Measurements from ENCODE around the gene KIRREL3. TPM values are rescaled to one million over a fixed set of nuclear protein-coding genes. Genes with fewer than 3 reads are reported as not detected.

The KIRREL3 gene
- total RNA-seq, 1 donor from 2014 or later, result 0.38 TPM

- no peak overlapping the region for H3K4me3 Mint-ChIP-seq (ENCODE audit: unreplicated experiment)
- no peak for TF ChIP-seq CTCF (IDR thresholded peaks at IDR 0.05; ENCODE audit: unreplicated experiment)
- no peaks in the 10 kb centered on the region for H3K4me1 Mint-ChIP-seq (ENCODE audit: unreplicated experiment)
- H3K9me3 Mint-ChIP-seq (ENCODE audit: unreplicated experiment), result no peaks in the 10 kb centered on the region
- H3K27ac Mint-ChIP-seq (ENCODE audit: unreplicated experiment), result no peak overlapping the region
- DNase-seq (ENCODE audit: low spot score), result no peak
- H3K36me3 Mint-ChIP-seq (ENCODE audit: low read depth, unreplicated experiment), result peaks cover 10% of the 10 kb centered on the region
- H3K27me3 Mint-ChIP-seq (ENCODE audit: unreplicated experiment), result peaks cover 7% of the 10 kb centered on the region
Measured at GRCh38 chr11:126404367-126404766, 596.2 kb downstream of the KIRREL3 start.

GRCh38 chr11:126403658-126404057 is 596.9 kb downstream of the KIRREL3 start:
- Mint-ChIP-seq H3K4me1 (ENCODE audit: unreplicated experiment) (no peaks in the 10 kb centered on the region), H3K27ac (ENCODE audit: unreplicated experiment) (no peak overlapping the region), H3K27me3 (ENCODE audit: unreplicated experiment) (peaks cover 7% of the 10 kb centered on the region), H3K4me3 (ENCODE audit: unreplicated experiment) (no peak overlapping the region), H3K9me3 (ENCODE audit: unreplicated experiment) (no peaks in the 10 kb centered on the region), H3K36me3 (ENCODE audit: low read depth, unreplicated experiment) (peaks cover 8% of the 10 kb centered on the region)
- DNase-seq (ENCODE audit: low spot score), result no peak
- no peak for TF ChIP-seq CTCF (IDR thresholded peaks at IDR 0.05; ENCODE audit: unreplicated experiment)

- DNase-seq (ENCODE audit: low spot score), result no peak
- H3K9me3 Mint-ChIP-seq (ENCODE audit: unreplicated experiment), result no peaks in the 10 kb centered on the region
- no peak overlapping the region for H3K27ac Mint-ChIP-seq (ENCODE audit: unreplicated experiment)
- peaks cover 7% of the 10 kb centered on the region for H3K27me3 Mint-ChIP-seq (ENCODE audit: unreplicated experiment)
- TF ChIP-seq CTCF (IDR thresholded peaks at IDR 0.05; ENCODE audit: unreplicated experiment), result no peak
- peaks cover 6% of the 10 kb centered on the region for H3K36me3 Mint-ChIP-seq (ENCODE audit: low read depth, unreplicated experiment)
- no peak overlapping the region for H3K4me3 Mint-ChIP-seq (ENCODE audit: unreplicated experiment)
- H3K4me1 Mint-ChIP-seq (ENCODE audit: unreplicated experiment), result no peaks in the 10 kb centered on the region
Measured at GRCh38 chr11:126403022-126403581, 597.5 kb downstream of the KIRREL3 start.

GRCh38 chr11:126400479-126400878 is 600.1 kb downstream of the KIRREL3 start:
- Mint-ChIP-seq H3K27ac (ENCODE audit: unreplicated experiment) (no peak overlapping the region), H3K27me3 (ENCODE audit: unreplicated experiment) (peaks cover 6% of the 10 kb centered on the region), H3K9me3 (ENCODE audit: unreplicated experiment) (no peaks in the 10 kb centered on the region), H3K4me3 (ENCODE audit: unreplicated experiment) (no peak overlapping the region), H3K36me3 (ENCODE audit: low read depth, unreplicated experiment) (peaks cover 3% of the 10 kb centered on the region), H3K4me1 (ENCODE audit: unreplicated experiment) (no peaks in the 10 kb centered on the region)
- no peak for TF ChIP-seq CTCF (IDR thresholded peaks at IDR 0.05; ENCODE audit: unreplicated experiment)
- no peak for DNase-seq (ENCODE audit: low spot score)

- peaks cover 8% of the 10 kb centered on the region for H3K27me3 Mint-ChIP-seq (ENCODE audit: unreplicated experiment)
- DNase-seq (ENCODE audit: low spot score), result no peak
- H3K27ac Mint-ChIP-seq (ENCODE audit: unreplicated experiment), result no peak overlapping the region
- no peak for TF ChIP-seq CTCF (IDR thresholded peaks at IDR 0.05; ENCODE audit: unreplicated experiment)
- H3K36me3 Mint-ChIP-seq (ENCODE audit: low read depth, unreplicated experiment), result peaks cover 3% of the 10 kb centered on the region
- no peaks in the 10 kb centered on the region for H3K9me3 Mint-ChIP-seq (ENCODE audit: unreplicated experiment)
- H3K4me1 Mint-ChIP-seq (ENCODE audit: unreplicated experiment), result no peaks in the 10 kb centered on the region
- H3K4me3 Mint-ChIP-seq (ENCODE audit: unreplicated experiment), result no peak overlapping the region
Measured at GRCh38 chr11:126400019-126400418, 600.6 kb downstream of the KIRREL3 start.
